ENCODE measurements around the gene C11orf97.
"Not testable (repeated sequence)": the region's sequence is repeated elsewhere in the genome, so short reads cannot be mapped to it uniquely, and the experiment has no call there.

Gene C11orf97

DNA sequence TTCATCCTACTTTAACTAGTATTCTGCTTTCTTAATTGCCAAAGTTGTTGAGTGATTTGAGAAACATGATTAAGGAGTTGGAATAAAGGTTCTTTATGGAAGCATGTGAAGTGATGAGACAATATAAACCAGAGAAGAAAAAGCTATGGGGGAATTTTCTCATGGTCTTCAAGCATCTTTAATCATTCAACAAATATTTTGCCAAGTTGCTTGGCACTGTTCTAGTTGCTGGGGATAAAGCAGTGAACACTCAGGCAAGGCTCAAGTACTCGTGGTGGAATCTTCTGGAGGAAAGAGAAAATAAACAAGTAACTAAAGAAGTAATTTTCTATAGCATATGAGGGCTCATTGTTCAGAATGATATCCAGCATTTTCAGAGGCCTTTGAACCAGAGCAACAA lies 45.7 kb downstream of the C11orf97 start:
- DNase-seq (ENCODE audit: low spot score), result no peak

DNA sequence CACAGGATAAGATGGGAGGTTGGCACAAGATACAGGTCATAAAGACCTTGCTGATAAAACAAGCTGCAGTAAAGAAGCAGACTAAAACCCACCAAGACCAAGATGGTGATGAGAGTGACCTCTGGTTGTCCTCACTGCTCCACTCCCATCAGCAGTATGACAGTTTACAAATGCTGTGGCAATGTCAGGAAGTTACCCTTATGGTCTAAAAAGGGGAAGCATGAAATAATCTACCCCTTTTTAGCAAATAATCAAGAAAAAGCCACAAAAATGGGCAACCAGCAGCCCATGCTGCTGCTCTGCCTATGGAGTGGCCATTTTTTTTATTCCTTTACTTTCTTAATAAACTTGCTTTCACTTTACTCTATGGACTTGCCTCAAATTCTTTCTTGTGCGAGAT lies 46.2 kb downstream of the C11orf97 start:
- DNase-seq (ENCODE audit: low spot score), result no peak

DNA sequence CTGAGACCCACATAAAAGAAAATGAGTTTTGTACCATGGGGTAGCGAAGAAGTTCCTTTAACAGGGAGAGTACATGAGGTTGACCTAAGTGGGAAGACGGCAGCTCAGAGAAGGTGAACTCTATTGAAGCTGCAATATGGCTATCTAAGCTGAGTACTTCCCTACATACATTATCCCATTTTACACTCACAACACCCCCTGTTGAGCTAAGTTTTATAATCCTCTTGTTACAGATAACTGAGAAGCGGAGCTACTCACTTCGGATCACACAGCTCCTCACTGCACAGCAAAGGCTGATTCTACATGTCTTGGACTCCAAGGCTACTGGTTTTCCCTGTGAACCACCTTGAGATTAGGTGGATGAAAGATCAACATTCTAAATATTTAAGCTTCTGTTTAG lies 46.7 kb downstream of the C11orf97 start:
- DNase-seq (ENCODE audit: low spot score), result no peak

DNA sequence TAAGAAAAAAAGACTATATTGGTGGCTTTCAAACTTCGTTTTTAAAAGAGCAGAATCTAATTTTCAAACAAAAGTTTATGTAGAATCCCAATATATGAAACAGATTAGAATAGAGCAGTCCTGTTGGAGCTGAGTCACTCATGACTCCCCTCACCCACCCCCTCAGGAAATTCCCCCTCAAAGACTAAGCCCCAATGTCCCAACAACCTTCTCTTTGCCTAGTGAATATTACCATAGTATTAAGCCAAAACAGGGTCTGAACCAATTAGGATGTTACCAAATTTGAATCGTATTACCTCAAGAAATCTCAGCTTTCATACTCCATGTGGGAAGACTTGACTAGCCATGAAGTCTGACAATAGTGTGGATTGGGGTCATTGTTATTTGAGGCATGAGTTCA lies 47.1 kb downstream of the C11orf97 start:
- no peak for DNase-seq (ENCODE audit: low spot score)

DNA sequence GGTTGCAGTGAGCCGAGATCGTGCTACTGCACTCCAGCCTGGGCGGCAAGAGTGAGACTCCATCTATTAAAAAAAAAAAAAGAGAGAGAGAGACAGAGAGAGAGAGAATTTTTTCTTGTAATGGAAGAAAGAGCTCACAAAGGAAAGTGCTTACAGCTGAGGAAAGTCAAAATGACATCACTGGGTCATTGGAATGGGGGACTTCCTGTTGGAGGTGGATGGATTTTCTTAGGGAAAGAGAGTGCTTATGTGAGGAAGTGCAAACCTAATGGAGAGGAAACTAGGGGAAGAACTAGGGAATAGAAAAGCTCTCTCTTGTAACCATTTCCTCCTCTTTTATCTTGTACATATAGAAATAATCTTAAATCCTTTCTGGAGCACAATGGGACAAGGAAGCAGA lies 48.6 kb downstream of the C11orf97 start:
- DNase-seq (ENCODE audit: low spot score), result no peak

DNA sequence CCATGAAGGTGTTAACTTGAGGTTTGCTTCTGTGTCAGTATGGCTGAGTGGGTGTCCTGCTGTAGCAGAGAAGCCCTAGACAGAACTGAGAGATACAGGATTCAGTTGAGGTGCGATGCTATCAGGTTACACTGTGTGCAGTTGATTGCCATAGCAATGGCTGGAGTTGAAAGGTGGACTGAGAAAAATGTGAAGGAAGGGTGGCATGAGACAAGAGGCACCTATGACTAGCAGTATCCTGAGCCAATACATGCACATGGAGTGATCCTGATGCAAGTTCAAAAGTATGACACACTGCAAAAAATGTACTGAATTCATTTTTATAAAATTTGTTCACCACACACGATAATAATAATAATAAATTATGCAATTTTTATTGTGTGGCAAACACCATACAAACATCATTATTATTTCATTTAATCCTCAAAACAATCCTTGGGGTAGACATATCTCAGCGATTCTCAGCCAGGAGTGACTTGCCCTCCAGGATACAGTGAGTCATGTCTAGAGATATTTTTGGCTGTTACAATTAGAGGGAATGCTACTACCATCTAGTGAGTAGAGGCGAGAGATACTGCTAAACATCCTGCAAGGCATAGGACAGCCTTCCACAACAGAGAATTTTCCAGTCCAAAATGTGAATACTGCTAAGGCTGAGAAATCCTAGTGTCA lies 51.1 kb downstream of the C11orf97 start:
- DNase-seq (ENCODE audit: low spot score), result peak; percentile 87

DNA sequence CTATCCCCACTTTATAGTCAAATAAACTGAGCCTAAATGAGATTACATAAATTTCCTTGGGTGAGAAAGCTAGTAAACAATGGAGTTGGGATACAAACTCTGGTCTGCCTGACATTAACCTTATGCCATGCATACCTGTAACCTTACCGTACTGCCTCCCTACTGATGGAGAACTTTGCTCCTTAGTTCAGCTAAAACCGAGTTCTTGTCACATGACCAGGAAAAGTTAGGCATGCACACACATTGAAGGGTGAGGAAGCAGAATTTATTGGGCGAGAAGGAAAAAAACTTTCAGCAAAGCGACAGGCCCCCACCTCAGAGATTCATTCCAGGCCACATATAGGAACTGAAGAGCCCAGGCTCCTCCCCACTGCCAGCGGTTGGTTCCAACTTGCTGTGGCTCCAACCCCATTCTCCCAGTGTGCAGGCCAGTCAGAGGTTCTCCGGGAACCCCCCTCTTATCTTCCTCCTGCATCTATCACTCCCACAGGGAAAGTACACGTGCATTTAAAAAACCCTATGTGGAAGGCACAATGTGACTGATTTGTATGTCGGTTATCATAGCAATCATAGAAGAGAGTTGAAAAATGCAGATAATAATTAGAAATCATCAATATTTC lies 51.7 kb downstream of the C11orf97 start:
- DNase-seq (ENCODE audit: low spot score), result no peak

DNA sequence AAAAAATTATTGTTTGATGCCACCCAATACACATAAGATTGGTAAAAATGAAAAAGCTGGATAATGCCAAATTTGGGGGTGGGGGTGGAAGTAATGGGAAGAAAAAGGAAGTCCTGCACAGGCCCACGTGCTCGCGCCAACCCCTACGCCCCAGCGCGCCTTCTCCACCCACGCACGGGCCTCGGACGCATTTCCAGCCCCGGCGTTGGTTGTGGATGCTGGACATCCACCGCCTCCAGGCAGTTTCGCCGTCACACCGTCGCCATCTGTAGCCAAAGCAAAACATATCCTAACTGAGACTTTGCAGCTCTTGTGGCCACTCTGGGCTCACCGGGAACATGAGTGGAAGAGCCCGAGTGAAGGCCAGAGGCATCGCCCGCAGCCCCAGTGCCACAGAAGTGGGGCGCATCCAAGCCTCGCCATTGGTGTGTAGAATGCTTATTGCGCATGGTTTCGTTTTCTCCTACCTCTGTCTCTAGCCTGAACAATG lies 55.0 kb downstream of the C11orf97 start, which contains the start of gene PIWIL4:
TSS of gene PIWIL4 (plus strand) at position 188 of the 490 bp plus-strand sequence. CDS start at position 339, 151 bp downstream.
- no peak for DNase-seq (ENCODE audit: low spot score)

DNA sequence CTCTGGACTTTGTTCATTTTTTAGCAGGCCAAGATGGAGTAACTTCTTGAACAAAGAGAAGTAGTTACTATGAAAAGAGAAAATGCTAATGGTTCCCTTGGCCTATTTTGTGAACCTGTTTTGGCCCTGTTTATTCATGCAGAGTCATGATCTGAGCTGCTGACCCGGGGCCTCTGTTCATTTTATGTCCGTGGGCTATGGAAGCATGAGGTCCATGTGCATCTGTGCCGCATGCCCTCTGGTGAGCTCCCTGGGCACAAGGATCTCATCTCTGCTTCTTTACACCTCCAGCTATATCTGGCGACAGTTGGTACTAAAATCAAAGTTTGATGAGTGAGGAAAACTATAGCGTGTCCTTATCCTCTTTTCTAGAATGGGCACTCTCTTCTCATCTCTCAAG lies 55.9 kb downstream of the C11orf97 start:
- DNase-seq (ENCODE audit: low spot score), result no peak

DNA sequence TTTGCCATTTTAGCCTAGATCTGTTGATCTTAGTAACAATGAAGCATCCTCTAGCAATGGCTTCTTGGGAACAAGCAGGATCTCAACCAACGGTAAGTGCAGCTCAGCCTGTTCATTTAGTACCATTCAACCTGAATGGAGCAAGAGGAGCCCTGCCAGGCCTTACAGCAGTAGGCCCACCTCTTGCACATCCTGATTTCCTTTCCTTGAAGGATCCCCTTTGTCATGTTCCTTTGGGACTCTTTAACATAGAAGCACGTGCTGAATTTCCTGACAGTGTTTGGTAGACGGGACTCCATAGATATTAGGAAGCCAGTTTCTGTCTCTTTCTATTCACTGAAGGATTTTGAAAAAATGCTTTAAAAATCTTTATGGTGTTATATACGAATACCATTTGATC lies 56.5 kb downstream of the C11orf97 start:
- no peak for DNase-seq (ENCODE audit: low spot score)

DNA sequence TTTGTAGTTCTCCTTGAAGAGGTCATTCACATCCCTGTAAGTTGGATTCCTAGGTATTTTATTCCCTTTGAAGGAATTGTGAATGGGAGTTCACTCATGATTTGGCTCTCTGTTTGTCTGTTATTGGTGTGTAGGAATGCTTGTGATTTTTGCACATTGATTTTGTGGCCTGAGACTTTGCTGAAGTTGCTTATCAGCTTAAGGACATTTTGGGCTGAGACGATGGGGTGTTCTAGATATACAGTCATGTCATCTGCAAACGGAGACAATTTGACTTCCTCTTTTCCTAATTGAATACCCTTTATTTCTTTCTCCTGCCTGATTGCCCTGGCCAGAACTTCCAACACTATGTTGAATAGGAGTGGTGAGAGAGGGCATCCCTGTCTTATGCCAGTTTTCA lies 60.7 kb downstream of the C11orf97 start:
- DNase-seq (ENCODE audit: low spot score), result not testable (repeated sequence)

DNA sequence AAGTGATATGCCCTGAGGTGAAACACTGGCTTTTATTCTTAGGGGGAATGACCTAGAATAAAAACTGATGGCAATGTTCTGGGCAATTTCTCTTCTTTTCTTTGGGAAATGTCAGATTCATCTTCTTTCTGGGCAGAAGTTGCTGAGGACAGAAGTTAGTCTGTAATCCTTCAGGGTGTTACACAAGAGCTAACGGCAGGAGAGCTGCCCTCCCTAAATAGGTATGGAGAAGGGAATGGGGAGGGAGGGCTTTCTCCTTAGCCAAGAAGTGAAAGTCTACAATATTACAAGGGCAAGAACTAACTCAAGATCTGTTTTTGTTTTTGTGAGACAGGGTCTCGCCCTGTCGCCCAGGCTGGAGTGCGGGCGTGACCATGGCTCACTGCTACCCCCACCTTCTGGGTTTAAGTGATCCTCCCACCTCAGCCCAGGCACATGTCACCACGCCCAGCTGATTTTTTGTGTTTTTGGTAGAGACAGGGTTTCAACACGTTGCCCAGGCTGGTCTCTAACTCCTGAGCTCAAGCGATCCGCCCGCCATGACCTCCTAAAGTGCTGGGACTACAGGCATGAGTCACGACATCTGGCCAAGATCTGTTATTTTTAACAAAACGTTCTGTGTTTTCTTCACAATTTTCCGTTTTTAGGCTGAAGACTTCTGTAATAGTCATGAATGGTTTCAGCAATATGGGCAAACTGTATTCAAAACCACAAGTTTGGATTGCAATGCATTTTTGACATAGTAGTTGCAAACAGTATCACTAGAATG lies 62.1 kb downstream of the C11orf97 start:
- peak; percentile 55 for DNase-seq (ENCODE audit: low spot score)

DNA sequence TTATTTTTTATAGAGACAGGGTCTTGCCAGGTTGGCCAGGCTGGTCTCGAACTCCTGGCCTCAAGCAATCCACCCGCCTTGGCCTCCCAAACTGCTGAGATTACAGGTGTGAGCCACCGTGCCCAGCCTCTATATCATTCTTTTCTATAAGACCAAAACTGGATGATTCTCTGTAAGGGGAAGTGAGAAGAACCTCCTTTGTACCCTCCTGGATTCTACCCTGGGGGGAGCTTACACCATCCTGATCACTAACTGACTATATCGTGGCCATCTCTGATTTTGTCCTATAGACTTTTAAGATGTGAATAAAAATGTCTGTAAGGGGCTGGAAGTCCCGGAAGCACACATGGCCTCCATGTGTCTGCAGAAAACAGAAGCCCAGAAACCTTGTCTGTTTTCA lies 64.0 kb downstream of the C11orf97 start:
- no peak for DNase-seq (ENCODE audit: low spot score)

DNA sequence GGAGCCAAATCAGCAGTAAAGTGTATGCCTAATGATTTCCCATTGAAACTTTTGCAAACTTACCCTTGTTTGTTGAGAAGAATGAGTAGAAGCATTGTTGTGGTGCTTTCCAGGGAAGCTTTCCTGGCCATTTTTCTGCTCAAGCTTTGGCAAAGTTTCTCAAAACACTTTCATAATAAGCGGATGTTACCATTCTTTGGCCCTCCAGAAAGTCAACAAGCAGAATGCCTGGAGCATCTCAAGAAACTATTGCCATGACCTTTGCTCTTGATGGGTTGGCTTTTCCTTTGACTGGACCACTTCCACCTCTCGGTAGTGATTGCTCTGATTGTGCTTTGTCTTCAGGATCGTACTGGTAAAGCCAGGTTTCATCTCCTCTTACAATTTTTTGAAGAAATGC lies 65.6 kb downstream of the C11orf97 start:
- DNase-seq (ENCODE audit: low spot score), result no peak

All from GM03348 (cell line).